H1 (cell line): Measurements from ENCODE around the gene PRICKLE3.

Source experiments
- EP300 ChIP-seq, 2 experiments: IDR thresholded peaks; 1 replicate in 1 of 2; 2 replicates in 1 of 2; pipeline ENCODE4 v1.6.1; 2011 to 2012; ENCODE audit warnings: low read depth in 2 of 2, low read length in 2 of 2, mild to moderate bottlenecking in 2 of 2, borderline replicate concordance in 1 of 2, inconsistent platforms in 1 of 2, moderate library complexity in 1 of 2
- EZH2 ChIP-seq: fragments of 200-600 bp; sonication (generic); IDR thresholded peaks from 2 replicates; pipeline ENCODE4 v1.7.1; 2012; ENCODE audit warnings: low read depth, mild to moderate bottlenecking, moderate library complexity, low read length, inconsistent platforms; ENCODE audit not compliant: severe bottlenecking
- JUN ChIP-seq: IDR thresholded peaks from 2 replicates; pipeline ENCODE4 v1.6.1; 2011; ENCODE audit warnings: low read depth, mild to moderate bottlenecking, improper control_type of control experiment, low read length
- JUND ChIP-seq: IDR thresholded peaks from 2 replicates; pipeline ENCODE4 v1.6.1; 2011; ENCODE audit warnings: mild to moderate bottlenecking, improper control_type of control experiment, low read length
- POLR2A ChIP-seq, 2 experiments: IDR thresholded peaks; 1 replicate in 1 of 2; 2 replicates in 1 of 2; pipeline ENCODE4 v1.6.1; 2011; ENCODE audit warnings: low read depth in 2 of 2, low read length in 2 of 2, mild to moderate bottlenecking in 2 of 2; ENCODE audit errors: control extremely low read depth in 1 of 2
- POLR2AphosphoS5 ChIP-seq: IDR thresholded peaks from 2 replicates; pipeline ENCODE4 v1.6.1; 2011; ENCODE audit warnings: low read depth, low read length
- RAD21 ChIP-seq, 2 experiments: IDR thresholded peaks in 1 of 2; conservative IDR thresholded peaks in 1 of 2; 2 replicates each; pipeline ENCODE4 v1.6.1; 2011; ENCODE audit warnings: low read depth in 2 of 2, low read length in 2 of 2, improper control_type of control experiment in 1 of 2, inconsistent platforms in 1 of 2, mild to moderate bottlenecking in 1 of 2, moderate library complexity in 1 of 2
- RFX5 ChIP-seq: IDR thresholded peaks from 2 replicates; pipeline ENCODE4 v1.6.1; 2011; ENCODE audit warnings: low read depth, low read length, improper control_type of control experiment, borderline replicate concordance
- SIRT6 ChIP-seq: IDR thresholded peaks from one replicate; pipeline ENCODE4 v1.7.1; 2012; ENCODE audit warnings: low read length, inconsistent platforms
- SUZ12 ChIP-seq: fragments of 200-600 bp; sonication (generic); IDR thresholded peaks from 2 replicates; pipeline ENCODE4 v1.6.1; 2012; ENCODE audit warnings: mild to moderate bottlenecking, inconsistent platforms, low read length, moderate library complexity, mixed read lengths
- TAF1 ChIP-seq: IDR thresholded peaks from 2 replicates; pipeline ENCODE4 v1.6.1; 2011; ENCODE audit warnings: mild to moderate bottlenecking, low read depth, low read length
- TF ChIP-seq, protein P1 (sequence below), 3 experiments: IDR thresholded peaks; 1 replicate in 2 of 3; 2 replicates in 1 of 3; pipeline versions ENCODE4 v1.5.1 to v1.6.1; 2011; ENCODE audit warnings: low read length in 3 of 3, mild to moderate bottlenecking in 3 of 3, inconsistent platforms in 2 of 3, low read depth in 1 of 3, moderate library complexity in 1 of 3; ENCODE audit not compliant: insufficient read depth in 1 of 3; ENCODE audit errors: control extremely low read depth in 1 of 3
- TF ChIP-seq, protein P2 (sequence below): IDR thresholded peaks from 2 replicates; pipeline ENCODE4 v1.6.1; 2011; ENCODE audit warnings: low read depth, mild to moderate bottlenecking, low read length; ENCODE audit not compliant: insufficient read depth

DNA sequence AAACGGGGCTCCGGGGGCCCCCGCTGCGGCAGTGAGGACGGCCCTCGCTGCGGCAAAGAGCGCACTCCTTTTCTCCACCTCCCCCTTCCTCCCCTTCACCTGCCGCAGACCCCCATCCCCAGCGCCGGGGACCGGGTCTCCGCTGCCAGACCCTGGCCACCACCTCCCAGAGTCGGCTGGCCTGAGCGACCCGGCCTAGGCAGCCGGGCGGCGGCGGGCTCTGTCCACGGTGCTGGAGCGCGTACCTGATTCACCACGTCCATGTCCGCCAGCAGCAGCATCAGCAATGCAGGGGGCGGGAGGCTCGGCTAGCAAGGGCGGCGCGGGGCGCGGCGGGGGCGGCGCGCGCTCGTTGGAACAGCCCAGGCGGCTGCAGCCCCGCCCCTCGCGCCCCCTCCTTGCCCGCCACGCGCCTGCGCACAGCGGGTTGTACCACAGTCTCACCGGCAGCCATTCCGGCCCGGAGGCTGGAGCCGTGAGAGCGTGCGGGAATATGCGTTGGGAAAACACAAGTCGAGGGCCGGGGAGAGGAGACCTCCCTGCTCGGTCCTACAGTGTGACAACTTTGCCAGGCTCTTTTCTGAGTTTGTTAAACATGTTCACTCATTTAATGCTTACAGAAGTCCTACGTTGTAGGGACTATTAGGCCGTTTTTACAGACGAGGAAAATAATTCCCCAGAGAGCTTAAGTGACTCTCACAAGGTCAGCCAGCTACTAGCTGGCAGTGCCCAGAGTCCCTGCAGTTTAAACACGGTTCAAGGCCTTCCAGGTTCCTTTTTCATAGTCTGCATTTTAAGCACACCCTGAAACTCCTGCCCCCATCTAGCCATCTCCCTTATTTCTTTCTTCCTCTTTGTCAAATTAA, 14.0 kb upstream of the PRICKLE3 start, which contains the start of gene SYP:
- TF ChIP-seq POLR2A (IDR thresholded peaks at IDR 0.05; ENCODE audit: control extremely low read depth in 1 of 2, low read depth in 2 of 2, low read length in 2 of 2) (peak in 1 of 2 experiments; percentile 74; a peak in 1 of 3 replicates), JUN (no peak), JUND (peak; percentile 97), RAD21 (IDR thresholded peaks at IDR 0.05 in 1 of 2, conservative IDR thresholded peaks at IDR 0.05 in 1 of 2; ENCODE audit: low read depth in 2 of 2, low read length in 2 of 2) (peak in 1 of 2 experiments; percentile 24; a peak in 1 of 4 replicates), EP300 (IDR thresholded peaks at IDR 0.05; ENCODE audit: borderline replicate concordance in 1 of 2, low read depth in 2 of 2, low read length in 2 of 2) (peak in 1 of 2 experiments; percentile 100; a peak in 2 of 3 replicates), SUZ12 (no peak), SIRT6 (no peak), EZH2 (no peak), TAF1 (peak; percentile 83), RFX5 (no peak), POLR2AphosphoS5 (peak; percentile 67)
- TF ChIP-seq, protein P1, sequence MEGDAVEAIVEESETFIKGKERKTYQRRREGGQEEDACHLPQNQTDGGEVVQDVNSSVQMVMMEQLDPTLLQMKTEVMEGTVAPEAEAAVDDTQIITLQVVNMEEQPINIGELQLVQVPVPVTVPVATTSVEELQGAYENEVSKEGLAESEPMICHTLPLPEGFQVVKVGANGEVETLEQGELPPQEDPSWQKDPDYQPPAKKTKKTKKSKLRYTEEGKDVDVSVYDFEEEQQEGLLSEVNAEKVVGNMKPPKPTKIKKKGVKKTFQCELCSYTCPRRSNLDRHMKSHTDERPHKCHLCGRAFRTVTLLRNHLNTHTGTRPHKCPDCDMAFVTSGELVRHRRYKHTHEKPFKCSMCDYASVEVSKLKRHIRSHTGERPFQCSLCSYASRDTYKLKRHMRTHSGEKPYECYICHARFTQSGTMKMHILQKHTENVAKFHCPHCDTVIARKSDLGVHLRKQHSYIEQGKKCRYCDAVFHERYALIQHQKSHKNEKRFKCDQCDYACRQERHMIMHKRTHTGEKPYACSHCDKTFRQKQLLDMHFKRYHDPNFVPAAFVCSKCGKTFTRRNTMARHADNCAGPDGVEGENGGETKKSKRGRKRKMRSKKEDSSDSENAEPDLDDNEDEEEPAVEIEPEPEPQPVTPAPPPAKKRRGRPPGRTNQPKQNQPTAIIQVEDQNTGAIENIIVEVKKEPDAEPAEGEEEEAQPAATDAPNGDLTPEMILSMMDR (IDR thresholded peaks at IDR 0.05; ENCODE audit: control extremely low read depth in 1 of 3, insufficient read depth in 1 of 3, low read depth in 1 of 3, low read length in 3 of 3) = no peak
- TF ChIP-seq, protein P2, sequence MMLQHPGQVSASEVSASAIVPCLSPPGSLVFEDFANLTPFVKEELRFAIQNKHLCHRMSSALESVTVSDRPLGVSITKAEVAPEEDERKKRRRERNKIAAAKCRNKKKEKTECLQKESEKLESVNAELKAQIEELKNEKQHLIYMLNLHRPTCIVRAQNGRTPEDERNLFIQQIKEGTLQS = no peak
